IPS DF 19.7 (cell line): ENCODE data around the gene DPM3.
"Not testable (repeated sequence)": the region's sequence is repeated elsewhere in the genome, so short reads cannot be mapped to it uniquely, and the experiment has no call there.

Experiments used
- DNase-seq: peaks from one replicate; pipeline ENCODE4 v3.0.0-alpha.2; 2013; ENCODE audit warnings: low read depth, low spot score

Gene DPM3

DNA sequence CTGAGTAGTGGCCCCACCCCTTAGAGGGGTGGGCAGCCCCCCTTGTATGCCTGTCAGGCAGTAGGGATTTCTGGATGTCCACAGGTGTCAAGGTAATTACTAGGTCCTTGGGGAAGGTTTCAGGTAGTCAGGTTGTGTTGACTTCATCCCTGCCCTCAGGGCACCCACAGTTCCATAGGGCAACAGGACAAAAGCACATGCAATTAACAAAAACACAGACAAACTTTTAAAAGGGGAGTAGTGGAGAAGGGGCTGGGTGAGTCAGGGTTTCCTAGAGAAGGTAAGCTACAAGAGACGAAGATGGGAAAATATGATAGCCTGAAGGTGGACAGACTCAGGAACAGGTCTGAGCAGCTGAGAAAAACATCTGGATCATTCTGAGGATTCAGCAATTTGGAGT lies 18.7 kb upstream of the DPM3 start:
- DNase-seq: no peak

DNA sequence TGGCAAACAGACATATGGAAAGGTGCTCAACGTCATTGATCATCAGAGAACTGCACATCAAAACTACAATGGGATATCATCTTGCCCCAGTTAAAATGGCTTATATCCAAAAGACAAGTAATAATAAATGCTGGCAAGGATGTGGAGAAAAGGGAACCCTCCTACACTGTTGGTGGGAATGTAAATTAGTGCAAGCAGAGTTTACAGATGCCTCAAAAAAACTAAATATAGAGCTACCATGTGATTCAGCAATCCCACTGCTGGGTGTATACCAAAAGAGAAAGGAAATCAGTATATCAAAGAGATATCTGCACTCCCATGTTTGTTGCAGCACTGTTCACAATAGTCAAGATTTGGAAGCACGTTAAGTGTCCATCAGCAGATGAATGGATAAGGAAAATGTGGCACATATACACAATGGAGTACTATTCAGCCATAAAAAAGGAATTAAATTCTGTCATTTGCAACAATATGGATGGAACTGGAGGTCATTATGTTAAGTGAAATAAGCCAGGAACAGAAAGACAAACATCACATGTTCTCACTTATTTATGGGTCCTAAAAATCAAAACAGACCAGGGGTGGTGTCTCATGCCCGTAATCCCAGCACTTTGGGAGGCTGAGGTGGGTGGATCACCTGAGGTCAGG lies 15.8 kb upstream of the DPM3 start:
- DNase-seq: not testable (repeated sequence)

DNA sequence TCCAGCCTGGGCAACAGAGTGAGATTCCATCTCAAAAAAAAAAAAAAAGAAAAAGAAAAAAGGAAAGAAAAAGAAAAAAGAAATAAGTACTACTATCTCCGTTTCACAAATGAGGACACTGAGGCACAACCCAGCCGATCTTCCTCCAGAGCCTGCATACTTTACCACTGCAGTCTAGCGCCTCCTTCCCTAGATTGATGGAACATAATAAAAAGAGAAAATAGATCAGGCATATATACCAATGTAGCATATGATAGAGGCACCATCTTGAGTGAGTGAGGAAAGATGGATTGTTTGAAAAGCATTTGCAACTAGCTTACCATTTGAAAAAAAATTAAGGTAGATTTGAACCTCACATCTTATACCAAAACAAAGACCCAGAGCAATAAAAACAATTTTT lies 5.2 kb upstream of the DPM3 start:
- DNase-seq: no peak

DNA sequence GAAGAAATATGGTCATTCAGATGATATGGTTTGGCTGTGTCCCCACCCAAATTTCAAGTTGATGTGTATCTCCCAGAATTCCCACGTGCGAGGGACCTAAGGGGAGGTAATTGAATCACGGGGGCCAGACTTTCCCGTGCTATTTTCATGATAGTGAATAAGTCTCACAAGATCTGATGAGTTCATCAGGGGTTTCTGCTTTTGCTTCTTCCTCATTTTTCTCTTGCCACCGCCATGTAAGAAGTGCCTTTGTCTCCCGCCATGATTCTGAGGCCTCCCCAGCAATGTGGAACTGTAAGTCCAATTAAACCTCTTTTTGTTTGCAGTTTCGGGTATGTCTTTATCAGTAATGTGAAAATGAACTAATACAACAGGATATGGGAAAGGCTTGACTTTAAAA lies 1.4 kb upstream of the DPM3 start:
- no peak for DNase-seq

DNA sequence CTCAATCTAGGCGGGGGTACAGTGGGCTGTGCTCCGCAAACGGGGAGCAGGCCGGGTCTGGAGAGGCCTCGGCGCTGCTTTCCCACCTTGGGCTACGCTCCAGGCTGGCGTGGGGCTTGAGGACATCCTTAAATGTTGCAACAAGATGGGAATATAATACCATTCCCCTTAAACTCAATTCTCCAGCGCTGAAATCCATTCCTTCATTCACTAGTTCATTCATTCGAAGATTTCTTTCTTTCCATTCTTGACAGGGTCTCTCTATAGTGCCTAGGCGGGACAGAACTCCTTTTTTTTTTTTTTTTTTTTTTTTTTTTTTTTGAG lies 261 bp upstream of the DPM3 start:
- no peak for DNase-seq

DNA sequence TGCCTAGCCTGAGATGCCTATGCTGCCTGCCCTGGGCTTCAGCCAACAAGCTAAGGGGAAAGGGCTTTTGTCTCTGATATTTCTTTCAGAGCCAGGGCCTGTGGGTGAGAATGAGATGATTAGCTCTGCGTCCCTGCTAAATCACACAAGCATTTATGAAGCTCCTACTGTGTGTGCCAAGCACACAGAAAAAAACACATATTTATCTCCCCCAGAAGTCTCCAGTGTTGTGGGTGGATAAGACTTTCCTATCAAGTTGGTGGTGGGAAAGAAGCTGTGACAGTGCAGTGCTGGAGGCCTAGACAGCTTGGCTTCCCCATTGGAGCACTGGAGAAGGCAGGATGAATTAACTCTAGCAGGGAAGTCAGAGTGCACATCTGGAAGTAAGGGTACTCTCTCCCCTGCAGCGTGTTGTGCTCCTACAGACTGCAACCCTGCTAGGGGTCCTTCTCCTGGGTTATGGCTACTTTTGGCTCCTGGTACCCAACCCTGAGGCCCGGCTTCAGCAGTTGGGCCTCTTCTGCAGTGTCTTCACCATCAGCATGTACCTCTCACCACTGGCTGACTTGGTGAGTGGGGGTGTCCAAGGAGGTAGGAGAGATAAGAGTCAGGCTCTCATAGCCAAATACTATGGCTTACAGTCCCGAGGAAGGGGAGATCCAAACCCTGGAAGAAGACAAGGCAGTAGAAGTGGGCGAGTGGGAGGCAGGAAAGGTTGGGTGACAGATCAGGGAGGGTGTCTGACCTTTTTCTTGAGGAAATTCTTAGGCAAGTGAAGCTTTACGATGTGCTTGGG lies 3.0 kb downstream of the DPM3 start:
- DNase-seq: no peak

DNA sequence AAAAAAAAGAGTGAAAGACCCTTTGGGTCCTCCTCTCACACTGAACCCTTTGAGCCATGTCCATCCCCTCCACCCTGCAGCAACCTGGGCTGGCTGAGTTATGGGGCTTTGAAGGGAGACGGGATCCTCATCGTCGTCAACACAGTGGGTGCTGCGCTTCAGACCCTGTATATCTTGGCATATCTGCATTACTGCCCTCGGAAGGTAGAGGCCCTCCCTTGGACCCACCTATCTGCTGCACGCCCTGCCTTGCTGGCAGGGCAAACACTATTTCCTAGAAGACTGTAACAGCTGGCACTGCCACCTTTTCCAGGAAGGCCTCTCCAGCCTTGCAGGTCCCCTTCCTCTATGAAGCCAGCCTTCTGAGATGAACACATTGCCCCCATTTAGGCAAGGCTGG lies 3.6 kb downstream of the DPM3 start:
- DNase-seq: no peak

DNA sequence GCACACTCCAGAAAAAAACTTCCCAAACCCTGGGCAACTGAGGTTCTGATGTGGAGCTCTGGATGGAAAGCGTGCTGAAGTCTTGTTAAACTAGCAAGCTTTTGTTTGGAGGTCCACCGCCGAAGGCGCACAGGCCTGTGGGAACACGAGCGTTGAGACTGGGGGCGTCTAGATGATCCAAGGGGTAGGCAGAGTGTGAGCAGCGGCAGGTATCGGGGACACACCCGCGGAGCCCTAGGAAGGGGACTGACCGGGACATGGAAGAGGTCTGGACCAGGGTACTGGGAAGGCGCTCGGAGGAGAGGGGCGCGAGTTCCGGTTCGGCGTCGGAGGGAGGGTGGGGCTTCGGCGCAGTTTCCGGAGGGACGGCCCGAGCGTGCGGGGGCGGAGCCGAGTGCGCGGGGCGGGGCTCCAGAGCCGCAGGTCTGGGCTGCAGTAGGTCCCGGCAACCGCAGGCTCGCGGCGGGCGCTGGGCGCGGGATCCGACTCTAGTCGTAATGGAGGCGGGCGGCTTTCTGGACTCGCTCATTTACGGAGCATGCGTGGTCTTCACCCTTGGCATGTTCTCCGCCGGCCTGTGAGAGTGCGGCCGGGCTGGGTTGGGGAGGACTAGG lies 4.8 kb downstream of the DPM3 start, which contains the start of gene SLC50A1:
Gene SLC50A1 (plus strand): TSS at position 438 of the 614 bp plus-strand sequence. CDS start 60 bp downstream, at position 498.
- DNase-seq: no peak

DNA sequence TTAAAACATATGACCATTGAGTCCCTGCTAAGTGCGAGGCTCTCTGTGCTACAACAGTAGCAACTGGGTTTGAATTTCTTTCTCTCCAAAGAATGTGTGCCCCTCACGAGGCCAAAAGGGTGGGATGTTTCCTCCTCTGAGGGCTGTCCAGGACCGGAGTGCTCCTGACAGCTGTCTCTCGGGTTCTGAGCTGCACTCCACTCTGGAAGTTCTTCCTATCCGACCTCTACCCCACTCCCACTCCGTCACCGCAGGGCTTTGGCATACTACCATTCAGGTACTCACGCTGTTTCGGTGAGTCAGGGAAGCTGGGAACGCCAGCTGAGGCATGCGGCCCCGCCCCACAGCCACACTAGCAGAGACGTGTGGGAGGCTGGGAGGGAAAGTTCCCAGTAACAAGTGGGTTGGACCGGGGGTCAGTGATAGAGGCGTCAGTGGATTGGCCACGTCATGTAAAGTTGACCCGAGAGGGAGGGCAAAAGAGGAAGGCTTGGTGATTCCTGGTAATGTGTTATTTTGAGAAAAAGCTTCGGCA lies 5.4 kb downstream of the DPM3 start:
- DNase-seq: no peak

DNA sequence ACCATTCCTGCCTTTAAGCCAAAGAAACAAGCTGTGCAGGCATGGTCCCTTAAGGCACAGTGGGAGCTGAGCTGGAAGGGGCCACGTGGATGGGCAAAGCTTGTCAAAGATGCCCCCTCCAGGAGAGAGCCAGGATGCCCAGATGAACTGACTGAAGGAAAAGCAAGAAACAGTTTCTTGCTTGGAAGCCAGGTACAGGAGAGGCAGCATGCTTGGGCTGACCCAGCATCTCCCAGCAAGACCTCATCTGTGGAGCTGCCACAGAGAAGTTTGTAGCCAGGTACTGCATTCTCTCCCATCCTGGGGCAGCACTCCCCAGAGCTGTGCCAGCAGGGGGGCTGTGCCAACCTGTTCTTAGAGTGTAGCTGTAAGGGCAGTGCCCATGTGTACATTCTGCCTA lies 6.0 kb downstream of the DPM3 start:
- no peak for DNase-seq

DNA sequence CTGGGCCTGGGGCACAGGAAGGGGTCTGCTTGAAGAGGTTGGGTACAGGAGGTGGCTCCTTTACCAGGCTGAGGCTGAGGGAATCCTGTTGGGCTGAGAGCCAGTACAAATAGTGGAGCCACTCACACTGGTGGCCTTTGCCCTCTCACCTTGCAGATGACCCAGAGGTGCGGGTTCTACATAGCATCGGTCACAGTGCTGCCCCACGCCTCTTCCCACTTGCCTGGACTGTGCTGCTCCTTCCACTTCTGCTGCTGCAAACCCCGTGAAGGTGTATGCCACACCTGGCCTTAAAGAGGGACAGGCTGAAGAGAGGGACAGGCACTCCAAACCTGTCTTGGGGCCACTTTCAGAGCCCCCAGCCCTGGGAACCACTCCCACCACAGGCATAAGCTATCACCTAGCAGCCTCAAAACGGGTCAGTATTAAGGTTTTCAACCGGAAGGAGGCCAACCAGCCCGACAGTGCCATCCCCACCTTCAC lies 6.5 kb downstream of the DPM3 start:
- no peak for DNase-seq

DNA sequence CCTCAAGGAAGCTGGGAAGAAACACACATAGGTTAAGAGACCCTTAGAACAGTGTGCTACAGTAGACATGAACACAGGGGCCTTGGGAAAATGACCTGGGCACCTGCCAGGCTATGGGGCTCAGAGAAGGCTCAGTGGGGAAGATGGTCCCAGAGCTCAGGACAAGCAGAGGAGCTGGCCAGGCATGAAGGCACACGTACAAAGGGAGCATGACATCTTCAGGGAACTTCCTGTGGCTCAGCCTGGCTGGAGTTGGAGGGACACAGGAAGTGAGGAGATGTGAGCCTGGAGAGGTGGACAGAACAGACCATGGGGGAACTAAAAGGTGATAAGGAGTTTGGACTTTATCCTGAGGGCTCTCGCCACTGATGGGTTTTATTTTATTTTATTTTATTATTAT lies 8.5 kb downstream of the DPM3 start:
- DNase-seq: no peak

DNA sequence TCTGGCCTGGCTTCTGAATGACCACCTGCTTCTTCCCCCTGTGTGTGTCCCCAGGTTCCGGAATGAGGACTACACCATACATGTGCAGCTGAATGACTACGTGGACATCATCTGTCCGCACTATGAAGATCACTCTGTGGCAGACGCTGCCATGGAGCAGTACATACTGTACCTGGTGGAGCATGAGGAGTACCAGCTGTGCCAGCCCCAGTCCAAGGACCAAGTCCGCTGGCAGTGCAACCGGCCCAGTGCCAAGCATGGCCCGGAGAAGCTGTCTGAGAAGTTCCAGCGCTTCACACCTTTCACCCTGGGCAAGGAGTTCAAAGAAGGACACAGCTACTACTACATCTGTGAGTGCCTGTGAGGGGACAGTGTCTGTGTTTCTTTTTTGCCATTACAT lies 9.0 kb downstream of the DPM3 start:
- DNase-seq: no peak

DNA sequence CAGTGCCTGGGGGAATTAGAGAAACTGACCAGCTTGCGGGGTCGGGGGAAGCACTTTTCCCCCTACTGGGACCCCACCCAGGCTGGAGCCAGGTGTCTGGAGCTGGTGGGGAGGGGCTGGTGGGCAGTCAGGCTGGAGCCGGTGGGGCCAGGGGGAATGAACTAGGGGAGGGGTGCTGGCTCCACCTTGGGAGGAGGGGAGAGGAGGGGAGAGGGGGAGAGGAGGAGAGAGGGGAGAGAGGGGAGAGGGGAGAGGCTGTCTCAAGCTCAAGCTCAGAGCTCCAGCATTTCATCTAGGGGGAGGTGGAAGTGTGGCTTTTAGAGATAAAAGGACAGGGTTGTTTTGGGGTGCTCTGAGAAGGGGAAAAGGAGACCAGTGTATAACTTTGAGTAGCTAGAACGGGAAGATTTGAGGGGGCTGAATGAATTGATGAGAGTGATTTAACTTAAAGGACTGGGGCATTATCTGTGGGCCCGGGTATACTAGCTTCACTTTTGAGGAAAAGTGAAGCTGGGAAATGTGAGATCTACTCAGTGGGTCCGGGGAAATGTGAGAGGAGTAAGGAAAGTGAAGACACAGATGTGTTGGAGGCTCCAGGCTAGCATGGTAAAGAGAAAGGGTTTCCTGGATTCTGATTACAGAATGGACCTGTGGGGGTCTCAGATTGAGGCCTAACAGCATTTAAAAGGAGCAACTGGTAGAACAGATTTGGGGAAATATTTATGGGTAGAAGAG lies 9.9 kb downstream of the DPM3 start:
- no peak for DNase-seq

DNA sequence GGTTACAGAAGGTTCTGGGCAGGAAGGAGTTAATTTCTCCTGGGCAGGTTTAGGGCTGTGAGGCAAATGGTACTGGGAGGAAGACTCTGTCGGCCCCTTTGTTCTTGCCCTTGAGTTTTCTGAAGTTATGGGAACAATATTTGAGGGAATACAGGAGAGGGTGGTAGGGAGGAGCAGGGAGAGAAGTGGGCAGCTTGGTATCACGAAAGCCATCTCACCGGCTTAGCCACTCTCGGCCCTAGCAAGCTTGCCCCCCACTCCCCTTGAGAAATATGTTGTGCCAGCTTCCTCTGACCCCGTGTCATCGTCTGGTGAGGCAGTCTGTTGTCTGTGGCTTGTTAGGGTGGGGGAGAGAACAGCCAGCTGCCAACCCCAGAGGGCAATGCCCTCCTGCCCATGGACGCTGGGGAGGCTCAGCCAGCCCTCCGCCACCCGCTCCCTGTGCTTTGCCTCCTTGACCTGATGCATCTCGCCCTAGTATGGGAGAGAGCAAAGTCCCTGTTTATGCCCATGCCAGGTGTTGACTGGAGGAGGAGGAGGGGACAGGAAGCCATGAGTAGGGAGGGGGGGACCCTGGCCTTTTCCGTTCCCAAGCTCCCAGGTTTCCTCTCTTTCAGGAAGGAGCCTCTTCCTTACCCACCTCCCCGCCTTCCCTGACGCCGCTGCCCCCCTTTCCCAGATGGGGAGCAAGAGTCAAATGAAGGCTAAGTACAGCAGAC lies 11.4 kb downstream of the DPM3 start:
- DNase-seq: no peak

DNA sequence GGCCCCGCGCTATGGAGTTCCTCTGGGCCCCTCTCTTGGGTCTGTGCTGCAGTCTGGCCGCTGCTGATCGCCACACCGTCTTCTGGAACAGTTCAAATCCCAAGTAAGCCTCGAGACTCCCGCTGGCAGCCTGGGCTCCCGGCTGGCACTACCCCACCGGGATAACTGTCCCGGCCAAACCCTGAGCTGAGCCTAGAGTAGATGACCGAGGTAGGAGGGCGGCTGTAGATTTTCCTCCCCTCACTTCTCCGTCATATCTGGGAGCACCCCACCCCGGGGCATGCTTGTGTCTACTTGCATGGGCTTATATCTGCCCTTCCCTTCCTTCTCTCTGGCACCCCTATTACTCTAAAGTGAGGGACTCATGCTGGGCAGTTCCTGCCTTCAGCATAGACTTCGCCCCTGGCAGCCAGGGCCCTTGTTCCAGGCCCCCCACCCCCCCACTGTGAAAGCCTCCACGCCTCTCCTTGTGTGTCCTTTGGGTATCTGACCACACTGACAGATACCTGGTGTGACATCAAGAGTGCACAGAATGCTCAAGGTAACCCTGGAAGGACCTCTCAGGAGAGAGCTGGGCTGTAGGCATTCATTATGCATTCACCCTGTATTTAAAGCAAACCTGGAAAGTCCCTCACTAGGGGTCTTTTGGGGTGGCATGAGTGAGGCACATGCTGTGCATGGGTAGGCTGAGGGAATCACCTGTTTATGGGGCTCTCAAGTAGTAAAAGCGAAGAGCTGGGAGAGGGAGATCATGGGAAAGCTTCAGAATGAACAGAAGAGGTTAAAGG lies 12.2 kb downstream of the DPM3 start:
- DNase-seq: no peak

DNA sequence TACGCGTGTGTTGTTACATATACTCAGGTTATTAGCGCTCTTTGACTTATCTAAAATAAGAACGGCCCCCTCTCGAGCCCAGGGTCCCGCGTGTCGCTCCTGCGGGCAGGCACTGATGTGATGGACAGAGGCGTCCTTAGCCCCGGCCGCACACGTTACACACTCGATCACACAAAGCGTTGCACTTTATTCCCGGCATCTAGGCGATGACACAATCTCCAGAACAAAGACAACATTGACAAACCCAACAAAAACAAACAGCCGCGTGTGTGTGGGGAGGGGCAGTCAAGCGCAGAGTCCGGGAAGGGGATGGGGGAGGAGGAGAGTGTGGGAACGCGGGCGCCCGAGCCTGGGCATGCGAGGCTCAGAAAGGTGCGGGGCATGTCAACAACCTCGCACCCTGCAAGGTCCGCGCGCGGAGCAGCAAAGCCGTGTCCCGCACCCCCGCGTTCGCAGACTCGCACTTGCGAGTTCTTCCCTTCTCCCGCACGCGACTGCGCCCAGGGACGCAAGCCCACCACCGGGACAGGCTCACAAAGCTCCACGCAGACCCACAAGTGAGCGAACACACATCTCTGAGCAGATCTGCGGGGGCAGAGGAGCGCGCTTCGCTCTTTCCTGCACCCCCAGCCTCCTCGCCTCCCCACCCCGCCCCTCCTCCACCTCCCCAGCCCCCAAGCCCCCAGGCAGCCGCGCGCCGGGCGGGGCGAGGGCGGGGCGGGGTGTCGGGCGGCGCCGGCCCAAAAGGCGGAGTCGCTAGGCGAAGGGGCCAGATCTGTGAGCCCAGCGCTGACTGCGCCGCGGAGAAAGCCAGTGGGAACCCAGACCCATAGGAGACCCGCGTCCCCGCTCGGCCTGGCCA lies 13.0 kb downstream of the DPM3 start, which contains the start of gene EFNA1:
Gene EFNA1 (plus strand): TSS at position 772 of the 862 bp plus-strand sequence. CDS start 102 bp downstream, outside the sequence.
- DNase-seq: no peak

DNA sequence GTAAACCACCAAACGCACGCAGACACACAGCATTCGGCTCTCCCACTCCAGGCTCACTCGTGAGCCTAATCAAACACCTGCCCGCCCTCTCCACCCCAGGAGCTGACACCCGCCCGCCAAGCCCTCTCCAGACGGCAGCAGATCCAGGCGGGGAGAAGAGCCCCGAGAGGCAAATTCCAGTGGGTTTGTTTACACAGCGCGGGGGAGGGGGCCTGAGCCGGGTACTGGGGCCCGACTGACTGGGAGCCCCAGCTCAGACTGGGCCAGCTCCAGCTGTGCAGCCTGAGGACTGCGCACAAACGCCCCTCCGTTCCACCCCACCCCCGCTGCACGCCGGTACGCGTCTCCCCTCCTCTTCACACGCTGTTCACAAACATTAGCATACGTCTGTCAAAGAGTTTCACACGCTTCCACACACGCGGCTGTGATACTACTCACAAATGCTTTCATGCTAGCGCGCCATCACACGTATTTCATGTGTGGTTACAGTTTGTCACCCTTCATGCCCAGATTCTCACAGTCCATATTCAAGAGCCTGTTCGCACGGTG lies 13.7 kb downstream of the DPM3 start:
- DNase-seq: no peak

DNA sequence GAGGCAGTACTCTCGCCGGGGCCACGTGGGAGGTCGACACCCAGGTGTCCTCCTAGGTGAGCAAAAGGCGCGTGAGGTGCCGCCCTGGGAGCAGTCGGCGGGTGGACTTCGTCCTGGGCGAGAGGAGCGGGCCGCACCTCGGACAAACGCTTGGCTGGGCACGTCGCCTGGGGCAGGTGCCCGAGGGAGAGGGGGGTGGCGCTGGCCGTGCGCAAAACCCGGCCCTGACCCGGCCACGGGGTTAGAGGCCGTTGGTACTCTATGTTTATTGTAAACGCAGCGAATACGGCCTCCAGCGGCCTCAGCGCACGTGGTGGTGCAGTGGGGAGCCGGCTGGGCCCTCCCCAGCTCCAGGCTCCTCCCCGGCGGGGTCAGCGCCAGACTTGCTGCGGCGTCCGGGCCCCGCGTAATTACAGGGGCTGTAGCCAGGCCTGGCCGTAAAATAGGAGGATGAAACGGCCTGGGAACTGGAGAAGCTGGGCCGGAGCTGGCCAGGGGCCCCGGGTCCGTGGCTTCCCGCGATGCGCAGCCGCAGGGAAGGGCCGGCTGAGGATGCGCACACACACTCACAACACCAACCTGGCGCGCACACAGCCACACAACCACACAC lies 14.3 kb downstream of the DPM3 start:
- DNase-seq: no peak
